ENCODE results near the gene MOGAT1.
A peak's percentile ranks its signal among the peaks of the same experiment; 100 is the strongest.

Gene MOGAT1, protein sequence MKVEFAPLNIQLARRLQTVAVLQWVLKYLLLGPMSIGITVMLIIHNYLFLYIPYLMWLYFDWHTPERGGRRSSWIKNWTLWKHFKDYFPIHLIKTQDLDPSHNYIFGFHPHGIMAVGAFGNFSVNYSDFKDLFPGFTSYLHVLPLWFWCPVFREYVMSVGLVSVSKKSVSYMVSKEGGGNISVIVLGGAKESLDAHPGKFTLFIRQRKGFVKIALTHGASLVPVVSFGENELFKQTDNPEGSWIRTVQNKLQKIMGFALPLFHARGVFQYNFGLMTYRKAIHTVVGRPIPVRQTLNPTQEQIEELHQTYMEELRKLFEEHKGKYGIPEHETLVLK

DNA sequence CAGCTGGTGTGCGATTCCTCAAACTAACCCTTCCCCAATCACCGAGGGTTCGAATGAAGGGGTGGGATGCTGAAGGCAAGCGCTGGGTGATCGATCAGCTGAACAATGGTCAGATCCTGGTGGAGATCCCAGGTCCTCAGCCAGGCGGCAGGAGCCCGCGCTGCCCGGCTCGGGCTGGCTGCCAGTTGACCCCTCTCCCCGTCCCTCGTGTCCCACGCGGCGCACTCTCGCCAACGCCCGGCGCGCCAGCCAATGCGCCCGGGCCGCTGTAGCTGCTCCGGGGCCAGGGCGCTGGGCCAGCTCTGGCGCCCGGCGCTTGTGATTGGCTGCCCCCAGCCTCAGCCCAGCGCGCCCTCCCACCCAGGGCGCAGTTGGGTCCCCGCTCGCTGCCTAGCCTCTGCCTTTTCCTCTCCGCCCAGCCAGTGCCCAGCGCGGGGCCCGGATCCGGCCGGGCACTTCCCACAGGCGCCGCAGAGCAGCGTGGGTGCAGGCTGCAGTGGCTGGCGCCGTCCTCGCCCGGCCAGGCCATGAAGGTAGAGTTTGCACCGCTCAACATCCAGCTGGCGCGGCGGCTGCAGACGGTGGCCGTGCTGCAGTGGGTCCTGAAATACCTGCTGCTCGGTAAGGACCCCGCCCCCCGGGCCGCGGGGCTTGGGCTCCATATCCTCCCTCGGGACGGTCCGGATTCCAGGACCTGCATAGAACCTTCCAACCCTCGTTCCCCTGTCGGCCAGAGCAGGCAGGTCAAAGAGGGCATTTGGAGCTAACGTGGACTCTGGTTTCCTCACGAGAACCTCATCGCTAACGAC lies at the start of gene MOGAT1:
Gene MOGAT1, plus strand, starts transcription at position 400 of the 809 bp plus-strand sequence. Its CDS starts 128 bp downstream, at position 528.
- no peak for DNase-seq

DNA sequence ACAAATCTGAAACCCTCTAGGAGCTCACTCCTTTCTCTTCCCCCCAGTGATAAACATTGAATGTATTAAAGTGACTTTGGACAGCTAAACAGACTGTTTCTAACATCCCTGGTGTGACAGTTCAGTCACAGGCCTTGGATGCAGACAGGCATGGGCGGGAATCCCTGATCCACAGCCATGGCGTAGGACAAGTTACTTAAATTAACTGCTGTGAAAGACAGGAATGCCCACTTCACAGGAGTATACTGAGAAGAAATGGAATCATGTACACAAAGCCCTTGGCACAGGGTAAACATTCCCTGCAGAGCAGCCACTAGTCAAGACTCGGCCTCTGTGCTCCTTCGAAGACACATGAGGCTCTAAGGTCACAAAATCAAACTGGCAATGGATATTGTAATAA lies 49.6 kb upstream of the MOGAT1 start:
- no peak for DNase-seq

DNA sequence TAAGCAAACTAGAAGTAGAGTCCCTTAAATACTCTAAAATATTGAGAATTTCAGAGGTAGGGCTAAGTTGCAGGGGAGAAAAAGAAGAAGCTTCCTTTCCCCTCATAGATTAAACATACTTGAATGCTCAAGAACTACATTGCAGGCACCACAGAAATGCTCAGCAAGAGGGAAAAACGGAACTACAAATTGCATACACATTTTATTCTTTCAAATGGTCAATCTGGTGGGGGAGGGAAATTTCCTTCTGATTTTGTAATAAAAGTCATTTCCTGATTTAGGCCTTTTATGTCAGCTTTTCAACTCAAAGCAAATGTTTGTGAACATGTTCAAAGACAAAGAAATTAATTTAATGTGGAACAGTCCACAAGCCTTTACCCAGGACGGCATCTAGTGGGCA lies 48.5 kb upstream of the MOGAT1 start:
- no peak for DNase-seq

DNA sequence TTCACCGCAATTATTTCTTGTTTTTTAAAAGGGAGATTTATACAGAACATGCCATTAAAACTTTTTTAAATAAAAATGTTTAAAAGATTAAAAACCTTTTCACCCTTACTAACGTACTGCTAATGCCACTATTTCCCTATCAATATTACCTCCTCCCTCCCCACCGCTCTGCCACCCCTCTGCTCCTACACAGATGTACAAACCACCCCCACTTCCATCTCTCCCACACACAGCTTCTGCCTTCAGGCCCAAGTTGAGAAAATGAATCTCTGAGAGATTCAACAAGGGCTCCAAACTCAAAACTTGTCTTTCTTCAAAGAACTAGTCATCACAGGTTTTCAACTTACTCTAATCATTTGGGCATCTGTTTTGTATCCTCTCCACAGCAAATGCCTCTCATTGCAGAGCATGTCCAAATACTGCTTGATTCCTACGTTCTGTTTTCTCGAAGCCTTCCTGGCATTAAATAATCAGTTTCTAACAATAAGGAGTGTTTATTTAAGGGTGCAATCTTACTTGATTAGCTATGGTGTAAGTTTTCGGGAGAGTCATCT lies 47.6 kb upstream of the MOGAT1 start:
- no peak for DNase-seq

DNA sequence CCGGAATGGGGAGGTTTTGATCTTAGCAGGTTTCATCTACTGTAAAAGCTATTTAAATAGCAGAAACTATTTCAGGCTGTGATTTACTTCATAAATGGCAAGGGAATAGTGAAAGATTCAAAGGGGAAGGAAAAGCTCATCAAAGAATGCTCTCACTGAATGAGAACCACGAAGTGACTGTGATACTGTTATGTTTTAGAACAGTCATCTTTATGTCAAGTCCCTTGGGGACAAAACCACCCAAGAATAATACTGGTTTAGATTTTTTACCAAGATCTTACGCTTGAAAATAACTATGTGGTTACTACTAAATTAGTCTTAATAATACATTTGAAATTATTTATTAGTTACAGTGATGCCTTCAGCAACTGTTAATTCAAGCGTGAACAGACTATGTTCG lies 43.7 kb upstream of the MOGAT1 start:
- DNase-seq = no peak

DNA sequence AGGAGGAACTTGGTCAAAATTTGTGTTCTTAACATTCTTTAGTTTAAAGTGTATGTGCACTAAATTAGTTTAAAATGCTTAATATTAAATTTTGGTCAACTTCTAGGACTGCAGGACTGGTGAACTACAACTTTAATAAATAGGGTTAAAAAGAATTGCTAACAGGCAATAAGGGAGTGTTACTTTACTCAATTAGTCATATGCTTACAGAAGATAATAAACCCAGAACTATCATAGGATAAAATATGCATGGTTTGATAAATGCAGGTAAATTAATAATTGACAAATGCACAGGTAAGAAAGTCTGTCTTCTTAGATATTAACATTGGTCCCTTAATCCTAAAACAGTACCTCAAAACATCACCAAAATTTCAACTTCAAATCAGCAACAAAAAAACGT lies 36.2 kb upstream of the MOGAT1 start:
- DNase-seq = no peak

DNA sequence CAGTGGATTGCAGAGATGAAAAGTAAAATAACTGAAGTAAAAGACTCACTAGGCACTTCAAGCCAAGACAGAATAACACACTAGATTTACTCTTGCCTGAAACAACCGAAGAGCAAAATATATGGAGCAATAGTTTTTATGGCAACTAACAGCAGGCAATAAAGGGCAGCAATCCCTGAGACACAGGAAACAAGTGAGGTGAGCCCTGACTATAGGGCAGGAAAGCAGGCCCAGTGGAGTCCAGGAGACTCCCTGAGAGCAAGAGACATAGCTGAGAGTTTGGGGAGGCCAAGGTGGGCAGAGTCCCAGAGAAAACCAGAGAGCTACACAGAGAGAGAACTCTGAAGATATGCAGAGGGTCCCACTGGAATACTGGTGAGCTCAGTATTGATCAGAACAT lies 34.4 kb upstream of the MOGAT1 start:
- DNase-seq = no peak

DNA sequence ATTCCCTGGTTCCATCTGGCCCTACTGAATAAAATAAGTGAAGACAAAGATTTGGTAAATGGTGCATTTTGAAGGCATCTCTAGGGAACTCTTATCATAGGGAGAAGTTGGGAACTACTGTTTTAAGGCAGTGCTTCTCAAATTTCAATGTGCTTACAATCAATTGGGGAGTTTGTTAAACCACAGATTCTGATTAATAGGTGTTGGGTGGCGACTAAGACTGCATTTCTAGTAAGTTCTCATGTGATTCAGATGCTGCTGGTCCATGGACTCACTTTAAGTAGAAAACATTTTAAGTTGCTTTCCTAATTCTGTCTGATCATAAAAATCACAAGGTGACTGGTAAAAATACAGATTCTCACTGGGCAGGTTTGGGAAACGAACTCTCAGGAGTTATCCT lies 30.1 kb upstream of the MOGAT1 start:
- DNase-seq = no peak

DNA sequence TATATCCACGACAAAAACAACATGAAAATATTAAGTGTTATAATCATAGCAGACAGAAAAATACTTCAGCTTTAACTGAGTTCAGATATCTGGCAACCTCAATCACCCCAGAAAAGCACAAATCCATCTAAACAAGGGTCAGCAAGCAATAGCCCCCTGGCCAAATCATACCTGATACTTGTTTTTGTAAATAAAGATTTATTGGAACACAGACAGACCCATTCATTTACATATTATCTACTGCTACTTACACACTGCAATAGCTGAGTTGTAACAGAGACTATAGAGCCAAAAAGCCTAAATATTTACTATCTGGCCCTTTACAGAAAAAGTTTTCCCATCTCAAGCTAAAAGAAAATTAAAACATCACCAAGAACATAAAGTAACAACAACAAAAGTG lies 28.3 kb upstream of the MOGAT1 start:
- DNase-seq = no peak

DNA sequence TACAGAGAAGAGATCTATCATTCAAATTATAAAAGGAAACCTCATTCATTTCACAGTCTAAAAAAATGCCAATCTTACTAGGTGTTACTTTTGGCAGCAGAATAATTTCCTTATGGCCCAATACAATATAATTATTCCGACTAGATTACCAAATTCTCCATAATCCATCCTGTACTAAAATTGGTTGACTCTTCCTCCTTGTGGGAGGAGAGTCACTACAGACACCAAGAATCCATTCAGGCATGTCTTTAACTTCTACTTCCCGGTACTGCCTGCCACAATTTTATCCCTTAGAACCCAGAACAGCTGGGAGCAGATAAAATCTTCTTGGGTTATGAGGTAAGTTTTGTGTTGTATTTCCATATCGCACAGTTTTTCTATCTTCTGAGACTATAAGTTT lies 25.4 kb upstream of the MOGAT1 start:
- no peak for DNase-seq

DNA sequence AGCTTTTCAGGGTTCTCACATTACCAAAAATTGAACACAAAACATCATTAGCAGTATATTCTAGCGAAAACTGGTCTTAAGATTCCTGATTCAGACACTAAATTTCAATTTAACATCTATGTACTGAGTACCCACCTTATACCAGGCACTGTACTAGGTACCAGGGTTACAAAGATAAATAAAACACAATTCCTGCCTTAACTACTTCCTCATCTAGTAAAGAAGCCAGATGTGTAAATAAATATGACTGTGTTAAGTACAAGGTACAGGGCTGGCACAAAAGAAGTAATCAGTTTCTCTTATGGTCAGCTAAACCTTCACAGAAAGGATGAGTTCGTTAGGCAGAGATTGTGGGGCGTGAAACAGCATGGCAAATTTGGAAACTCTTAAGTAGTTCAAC lies 21.7 kb upstream of the MOGAT1 start:
- no peak for DNase-seq

DNA sequence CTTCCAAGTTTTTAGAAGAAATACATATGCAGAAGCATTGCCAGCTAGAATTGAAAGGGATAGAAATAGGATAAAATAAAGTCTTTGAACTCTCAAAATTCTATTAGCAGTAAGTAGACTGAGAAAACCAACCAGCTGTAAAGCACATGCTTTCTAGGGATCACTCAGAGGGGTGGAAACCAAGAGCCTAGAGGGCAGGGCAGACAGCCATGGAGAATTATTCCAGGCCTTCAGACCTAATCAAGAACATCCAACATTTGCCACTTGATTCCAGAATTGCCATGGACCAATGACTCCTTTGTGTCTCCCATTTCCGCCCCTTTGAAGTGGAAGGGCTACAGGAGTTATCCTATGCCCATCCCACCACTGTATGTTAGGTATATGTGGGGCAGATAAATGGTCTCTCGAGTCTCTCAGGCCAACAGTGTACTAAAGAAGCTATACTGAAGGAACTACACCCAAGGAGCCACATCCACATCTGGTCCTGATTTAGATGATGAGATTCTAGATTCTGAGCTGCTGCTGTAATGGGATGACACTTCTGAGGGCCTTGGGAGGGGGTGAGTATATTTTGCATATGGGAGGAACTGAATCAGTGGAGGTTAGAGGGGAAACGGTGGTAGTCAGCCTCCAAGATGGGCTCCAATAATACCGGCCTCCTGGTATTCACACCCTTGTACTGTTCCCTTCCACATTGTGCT lies 19.6 kb upstream of the MOGAT1 start:
- DNase-seq = no peak

DNA sequence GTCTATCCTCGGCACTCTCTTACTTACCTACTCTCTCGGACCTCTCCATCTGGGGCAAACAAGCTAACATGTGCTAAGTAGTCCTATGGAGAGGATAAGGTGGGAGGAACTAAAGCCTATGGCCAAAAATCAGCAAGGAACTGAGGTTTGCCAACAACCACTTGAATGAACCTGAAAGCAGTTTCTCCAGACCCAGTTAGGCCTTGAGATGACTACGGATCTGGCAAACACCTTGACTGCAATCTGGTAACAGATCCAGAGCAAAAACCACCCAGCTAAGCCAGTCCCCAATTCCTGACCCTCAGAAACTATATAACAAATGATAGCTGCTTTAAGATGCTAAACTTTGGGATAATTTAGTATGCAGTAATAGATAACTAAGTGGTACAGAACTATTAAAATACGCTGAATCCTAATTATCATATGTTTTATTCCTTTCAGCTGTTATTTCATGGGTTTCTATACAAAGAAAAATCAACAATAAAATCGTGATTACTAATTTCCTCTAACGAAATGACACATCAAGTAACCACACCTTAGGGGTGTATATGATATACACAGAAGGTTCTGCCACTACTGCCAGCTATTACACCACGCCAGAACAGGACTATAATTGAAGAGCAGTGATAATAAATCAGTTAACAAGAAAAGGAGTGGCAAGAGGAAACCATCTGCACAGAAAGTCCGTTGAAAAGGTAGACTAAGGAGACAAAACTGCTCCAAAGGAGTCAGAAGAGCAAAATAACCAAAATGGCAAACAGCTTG lies 18.8 kb upstream of the MOGAT1 start:
- no peak for DNase-seq

DNA sequence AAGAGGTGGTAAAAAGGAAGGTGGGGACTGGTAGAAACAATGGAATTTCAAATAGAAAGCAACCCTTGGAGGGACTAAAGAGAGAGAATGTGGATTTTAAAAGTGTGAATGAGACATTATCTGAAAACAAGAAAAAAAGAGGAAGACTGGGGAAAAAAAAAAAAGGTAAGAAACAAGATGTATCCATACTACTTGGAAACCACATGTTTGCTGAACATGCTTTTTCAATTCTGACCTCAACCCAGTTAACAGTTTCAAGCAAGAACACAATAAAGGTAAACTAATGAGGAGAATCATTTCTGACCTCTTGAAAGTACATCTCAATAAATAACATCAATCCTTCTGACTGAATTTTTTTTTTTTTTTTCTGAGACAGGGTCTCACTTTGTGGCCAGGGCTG lies 18.2 kb upstream of the MOGAT1 start:
- no peak for DNase-seq

DNA sequence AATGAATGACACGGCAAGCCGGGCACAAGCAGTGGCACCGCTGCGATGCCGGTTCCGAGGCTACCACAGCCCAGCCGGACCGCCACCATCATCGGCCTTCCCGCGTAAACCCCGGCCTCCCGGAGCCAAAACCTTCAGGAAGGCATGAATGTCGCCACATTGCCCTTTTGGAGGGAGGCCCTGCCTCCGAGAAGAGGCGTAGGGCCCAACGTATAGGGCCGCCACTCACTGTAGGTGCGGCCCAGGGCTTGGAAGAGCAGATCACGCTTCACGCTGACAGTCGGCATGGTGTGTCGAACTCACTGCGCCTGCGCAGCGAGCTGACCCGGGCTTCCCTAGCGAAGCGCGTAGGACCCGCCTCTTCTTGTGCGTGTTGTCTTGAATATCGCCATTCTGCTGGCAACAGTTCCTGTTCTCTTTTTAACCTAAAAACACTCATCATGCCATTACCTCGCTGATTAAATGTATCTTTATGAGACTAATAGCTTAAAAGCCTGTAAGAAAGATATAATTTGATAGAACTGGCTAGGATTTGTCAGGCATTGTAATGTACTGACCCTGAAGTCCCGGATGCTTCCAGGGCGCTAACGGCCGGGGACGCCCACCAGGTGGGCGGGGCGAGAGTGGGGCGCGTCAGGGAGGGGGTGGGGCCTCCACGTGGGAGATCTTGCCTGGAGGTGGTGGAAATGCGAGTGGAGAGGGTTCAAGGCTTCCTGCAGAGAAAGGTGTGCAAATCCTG lies 15.5 kb upstream of the MOGAT1 start, which contains the start of gene FARSB:
Gene FARSB, minus strand, starts transcription at position 306 of the 739 bp plus-strand sequence. Its CDS starts 19 bp downstream, at position 287.
- peak; percentile 93 to 96 for DNase-seq

DNA sequence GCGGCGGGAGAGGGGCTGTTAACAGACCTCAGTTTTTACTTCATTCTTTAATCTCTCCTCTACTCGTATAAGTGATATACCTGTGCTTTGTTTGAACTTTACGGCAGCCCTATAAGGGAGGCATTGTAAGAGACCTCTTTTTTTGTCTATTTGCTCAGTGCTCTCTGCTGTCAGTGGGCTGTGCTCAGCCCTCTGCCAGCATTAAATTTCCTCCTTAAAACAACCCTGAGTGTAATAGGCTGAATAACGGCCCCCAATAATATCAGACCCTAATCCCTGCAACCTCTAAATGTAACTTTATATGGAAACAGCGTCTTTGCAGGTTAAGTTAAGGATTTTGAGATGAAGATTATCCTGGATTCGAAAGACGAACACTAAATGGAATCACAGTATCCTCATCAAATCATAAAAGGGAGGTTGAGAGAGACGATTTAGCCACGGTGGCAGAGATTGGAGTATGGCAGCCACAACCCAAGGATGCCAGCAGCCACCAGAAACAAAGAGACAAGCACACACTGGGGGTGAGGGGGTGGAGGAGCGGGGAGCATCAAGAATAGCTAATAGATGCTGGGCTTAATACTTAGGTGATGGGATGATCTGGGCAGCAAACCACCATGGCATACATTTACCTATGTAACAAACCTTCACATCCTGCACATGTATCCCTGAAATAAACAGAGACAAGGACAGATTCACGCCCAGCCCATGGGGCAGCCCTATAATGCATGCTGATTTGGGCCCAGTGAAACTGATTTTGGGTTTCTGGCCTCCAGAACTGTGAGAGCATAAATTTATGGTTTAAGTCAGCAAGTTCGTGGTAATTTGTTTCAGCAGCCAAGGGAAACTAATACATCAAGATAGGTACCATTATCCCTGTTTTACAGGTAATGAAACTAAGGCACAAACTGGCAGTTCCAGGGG lies 14.7 kb upstream of the MOGAT1 start:
- no peak for DNase-seq

DNA sequence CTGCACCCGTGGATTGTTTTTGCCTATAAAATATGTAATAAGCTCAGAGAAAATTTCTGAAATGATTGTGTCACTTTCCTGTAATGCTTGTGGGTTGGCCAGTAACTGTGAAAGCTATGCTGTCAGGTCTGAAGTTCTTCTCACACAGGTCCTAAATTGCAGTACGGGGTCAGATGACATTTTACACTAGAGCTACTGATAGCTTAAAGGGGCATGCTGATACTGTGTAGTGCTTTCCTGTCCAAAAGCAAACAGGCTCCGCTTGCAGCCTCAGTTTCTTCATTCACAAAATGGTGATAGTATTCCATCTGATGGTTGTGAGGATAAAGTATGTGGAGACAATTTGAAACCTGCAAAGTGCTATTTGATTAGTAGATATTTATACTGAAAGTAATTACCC lies 8.0 kb upstream of the MOGAT1 start:
- no peak for DNase-seq

DNA sequence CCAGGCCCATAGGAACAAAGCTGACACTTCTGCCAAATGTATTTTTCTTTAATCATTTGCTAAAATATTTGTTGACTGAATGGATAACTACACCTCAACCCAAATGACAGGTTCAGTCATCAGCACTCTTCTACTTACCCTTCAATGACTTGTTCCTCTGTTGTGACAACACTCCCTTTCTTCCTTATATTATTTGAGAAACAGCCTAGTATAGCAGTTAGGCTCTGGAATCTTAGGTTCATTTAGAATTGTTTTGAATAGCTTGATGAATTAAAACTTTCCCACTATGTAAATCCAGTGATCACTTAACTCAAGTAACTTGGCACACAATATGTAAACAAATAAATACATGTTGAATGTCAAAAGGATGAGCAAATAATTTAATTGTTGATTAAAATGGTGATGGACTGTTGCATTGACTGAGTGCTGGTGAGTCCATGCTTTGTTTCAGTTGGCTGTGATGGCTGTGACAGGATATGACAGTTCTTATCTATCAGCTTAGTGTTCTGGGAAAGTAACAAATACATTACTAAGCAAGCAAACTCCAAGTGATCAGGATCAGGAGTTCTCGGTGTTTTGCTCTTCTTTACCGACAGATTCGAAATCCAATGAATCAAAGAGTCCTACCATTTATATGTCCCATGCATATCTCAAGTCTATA lies 2.8 kb upstream of the MOGAT1 start:
- DNase-seq = no peak

DNA sequence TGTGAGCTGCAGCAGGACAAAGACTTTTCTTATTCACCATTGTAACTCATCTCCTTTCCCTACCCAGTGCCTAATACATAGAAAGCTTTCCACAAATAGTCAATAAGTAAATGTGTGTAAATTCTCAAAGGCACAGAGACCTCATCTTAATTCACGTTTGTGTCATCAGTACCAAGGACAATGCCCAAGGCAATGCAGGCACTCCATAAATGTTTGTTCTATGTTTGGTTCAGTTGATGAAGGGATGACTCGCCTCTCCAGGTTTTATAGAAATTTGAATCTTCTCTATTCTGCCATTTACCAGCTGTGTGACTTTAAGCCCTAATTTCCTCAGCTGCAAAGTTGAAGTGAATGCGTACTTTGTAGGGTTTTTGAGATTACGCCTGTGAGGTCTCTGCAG lies 2.1 kb upstream of the MOGAT1 start:
- DNase-seq = no peak

All from activated CD4-positive, alpha-beta T cell treated with anti-CD3 and anti-CD28 coated beads for 4 hours (primary cell).